HTR-8/SVneo (cell line): ENCODE measurements around the gene CHST11.
"Not testable (repeated sequence)": the region's sequence is repeated elsewhere in the genome, so short reads cannot be mapped to it uniquely, and the experiment has no call there.

Source experiments
- DNase-seq: peaks from one replicate; pipeline ENCODE4 v3.0.0; 2011; ENCODE audit warnings: low spot score, mixed read lengths; ENCODE audit not compliant: insufficient read length
- FAIRE-seq: peaks from 2 replicates; lab custom pipeline; 2011; peaks lifted over from hg19 to GRCh38; lab: Jason Lieb, UNC

Gene CHST11

GRCh38 chr12:104738331-104738730 lies 281.6 kb downstream of the CHST11 start:
- DNase-seq (no peak), FAIRE-seq (no peak)

GRCh38 chr12:104738776-104739642 lies 282.3 kb downstream of the CHST11 start:
- DNase-seq = no peak
- no peak for FAIRE-seq

- FAIRE-seq = no peak
- DNase-seq = no peak
Observed at GRCh38 chr12:104740668-104741067, 283.9 kb downstream of the CHST11 start.

GRCh38 chr12:104741077-104741476 lies 284.3 kb downstream of the CHST11 start:
- DNase-seq (no peak), FAIRE-seq (no peak)

GRCh38 chr12:104741497-104742367 lies 285.0 kb downstream of the CHST11 start:
- no peak for FAIRE-seq
- no peak for DNase-seq

GRCh38 chr12:104742551-104743201 lies 285.9 kb downstream of the CHST11 start:
- DNase-seq = no peak
- FAIRE-seq = no peak

- FAIRE-seq (no peak), DNase-seq (no peak)
Observed at GRCh38 chr12:104743202-104743580, 286.4 kb downstream of the CHST11 start.

- not testable (repeated sequence) for DNase-seq, FAIRE-seq
Observed at GRCh38 chr12:104743753-104744548, 287.2 kb downstream of the CHST11 start.

GRCh38 chr12:104746467-104747088 lies 289.8 kb downstream of the CHST11 start:
- DNase-seq = no peak
- no peak for FAIRE-seq

GRCh38 chr12:104747330-104747729 lies 290.6 kb downstream of the CHST11 start:
- DNase-seq = no peak
- FAIRE-seq = no peak

- no peak for FAIRE-seq
Observed at GRCh38 chr12:104747955-104748354, 291.2 kb downstream of the CHST11 start.

GRCh38 chr12:104748356-104748755 lies 291.6 kb downstream of the CHST11 start:
- DNase-seq (no peak), FAIRE-seq (no peak)

More at GRCh38 chr12:104747955-104748354, 291.2 kb downstream of the CHST11 start:
- DNase-seq = no peak

GRCh38 chr12:104748790-104749189 lies 292.0 kb downstream of the CHST11 start:
- DNase-seq (no peak), FAIRE-seq (no peak)

GRCh38 chr12:104749545-104749944 lies 292.8 kb downstream of the CHST11 start:
- DNase-seq = no peak
- no peak for FAIRE-seq

GRCh38 chr12:104750061-104750460 lies 293.3 kb downstream of the CHST11 start:
- DNase-seq (no peak), FAIRE-seq (no peak)

- DNase-seq = no peak
- no peak for FAIRE-seq
Observed at GRCh38 chr12:104751120-104751519, 294.4 kb downstream of the CHST11 start.

- FAIRE-seq (no peak), DNase-seq (no peak)
Observed at GRCh38 chr12:104751594-104751993, 294.8 kb downstream of the CHST11 start.

- FAIRE-seq (no peak), DNase-seq (no peak)
Observed at GRCh38 chr12:104752016-104752415, 295.3 kb downstream of the CHST11 start.

- peak; percentile 4 for FAIRE-seq
- no peak for DNase-seq
Observed at GRCh38 chr12:104752881-104753280, 296.1 kb downstream of the CHST11 start.
